H4 (cell line): ENCODE results near the gene SERTAD2. TPM values are rescaled to one million over a fixed set of nuclear protein-coding genes. Genes with fewer than 3 reads are reported as not detected.

ENCODE experiments used
- DNase-seq: peaks from one replicate; pipeline ENCODE4 v3.0.0-alpha.2; 2015; ENCODE audit warnings: low spot score
- total RNA-seq: library from RNA; depleted of rRNA; stranded (reverse); fragments of >200 nt; shearing (Covaris generic); gene quantifications from 2 replicates; pipeline ENCODE4 v1.2.3, GENCODE V29; 2014

SERTAD2 gene
- total RNA-seq, 1 experiment from 2014 or later, result 6.9 TPM

DNA sequence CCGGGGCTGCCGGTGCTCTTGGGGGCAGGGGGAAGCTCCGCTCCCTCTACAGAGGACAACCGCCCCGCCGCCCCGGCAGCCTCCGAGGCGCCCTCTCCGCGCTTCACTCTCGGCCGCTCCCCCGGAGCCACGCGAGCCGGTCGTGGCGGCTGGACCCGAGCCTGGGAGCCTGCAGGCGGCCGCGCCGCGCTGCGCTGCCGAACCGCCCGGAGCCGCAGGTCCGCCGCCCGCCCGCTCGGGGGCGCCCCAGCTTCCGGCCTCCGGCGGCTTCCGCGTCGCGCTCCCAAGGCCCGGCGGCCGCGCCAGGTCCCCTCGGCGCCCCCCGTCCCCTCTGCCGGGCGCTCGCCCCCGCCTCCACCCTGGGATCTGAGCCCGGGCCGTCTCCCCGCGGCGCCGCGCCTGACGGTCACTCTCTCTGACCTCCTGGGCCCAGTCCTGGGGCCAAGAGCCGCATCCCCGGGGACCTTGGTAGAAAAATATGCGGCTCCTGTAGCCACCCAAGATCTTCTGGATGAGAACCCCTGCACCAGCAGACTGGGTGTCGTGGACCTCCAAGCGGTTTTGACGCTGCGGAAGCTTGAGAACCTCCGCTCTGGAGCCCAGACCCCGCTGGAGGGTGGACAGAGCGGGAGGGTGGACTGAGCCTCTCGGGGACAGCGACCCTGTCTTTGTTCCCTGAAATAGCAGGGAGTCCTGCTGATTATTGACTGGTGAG is 44.3 kb downstream of the SERTAD2 start:
- DNase-seq, result no peak

DNA sequence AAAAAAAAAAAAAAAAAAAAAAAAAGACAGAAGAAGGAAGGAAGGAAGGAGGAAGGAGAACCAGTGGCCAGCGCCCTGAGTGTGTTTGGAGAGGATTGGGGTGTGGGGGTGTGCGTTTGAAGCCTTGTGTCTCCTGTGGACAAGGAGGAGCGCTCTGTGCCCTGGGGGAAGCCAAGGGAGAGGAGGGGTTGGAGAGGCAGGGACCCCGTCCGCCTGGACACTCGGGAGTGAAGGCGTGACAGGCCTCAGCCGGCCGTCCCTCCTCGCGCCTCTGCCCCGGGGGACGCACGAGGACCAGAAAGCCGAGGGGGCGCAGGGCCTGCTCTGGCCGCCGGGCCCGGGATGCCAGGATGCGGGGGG is 44.9 kb downstream of the SERTAD2 start:
- no peak for DNase-seq

- no peak for DNase-seq
Measured at GRCh38 chr2:64607381-64608304, 46.1 kb downstream of the SERTAD2 start.

- no peak for DNase-seq
Measured at GRCh38 chr2:64606479-64607363, 47.0 kb downstream of the SERTAD2 start.

GRCh38 chr2:64605991-64606478 is 47.7 kb downstream of the SERTAD2 start:
- no peak for DNase-seq

- DNase-seq, result no peak
Measured at GRCh38 chr2:64605026-64605471, 48.7 kb downstream of the SERTAD2 start.

DNA sequence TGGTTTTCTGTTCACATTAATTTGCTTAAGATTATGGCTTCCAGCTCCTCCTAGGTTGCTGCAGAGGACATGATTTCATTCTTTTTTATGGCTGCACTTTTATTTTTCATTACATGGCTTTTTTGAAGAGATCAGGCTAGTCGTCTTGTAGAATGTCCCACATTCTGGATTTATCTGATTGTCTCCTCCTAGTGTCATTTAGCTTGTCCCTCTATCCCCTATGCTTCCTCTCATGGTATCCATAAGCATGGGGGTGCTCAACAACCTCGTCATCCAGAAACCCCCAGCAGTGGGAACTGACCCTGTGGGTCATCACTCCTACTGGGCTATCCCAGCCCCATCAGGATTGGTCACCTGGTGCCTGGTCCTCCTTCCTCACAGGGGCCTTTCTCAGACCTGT is 49.6 kb downstream of the SERTAD2 start:
- DNase-seq, result no peak

DNA sequence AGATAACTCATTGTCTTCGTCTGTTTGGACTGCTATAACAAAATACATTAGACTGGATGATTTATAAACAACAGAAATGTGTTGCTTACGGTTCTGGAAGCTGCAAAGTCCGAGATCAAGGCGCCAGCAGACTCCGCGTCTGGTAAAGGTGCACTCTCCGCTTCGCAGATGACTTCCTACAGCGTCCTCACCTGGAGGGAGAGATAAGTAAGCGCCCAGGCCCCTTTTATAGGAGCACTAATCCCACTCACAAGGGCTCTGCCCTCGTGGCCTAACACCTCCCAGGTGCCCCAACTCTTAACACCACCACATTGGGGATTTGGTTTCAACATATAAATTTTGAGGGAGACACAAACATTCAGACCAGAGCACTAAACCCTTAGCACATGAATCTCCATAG is 51.3 kb downstream of the SERTAD2 start:
- no peak for DNase-seq

GRCh38 chr2:64601785-64602391 is 51.8 kb downstream of the SERTAD2 start:
- no peak for DNase-seq

DNA sequence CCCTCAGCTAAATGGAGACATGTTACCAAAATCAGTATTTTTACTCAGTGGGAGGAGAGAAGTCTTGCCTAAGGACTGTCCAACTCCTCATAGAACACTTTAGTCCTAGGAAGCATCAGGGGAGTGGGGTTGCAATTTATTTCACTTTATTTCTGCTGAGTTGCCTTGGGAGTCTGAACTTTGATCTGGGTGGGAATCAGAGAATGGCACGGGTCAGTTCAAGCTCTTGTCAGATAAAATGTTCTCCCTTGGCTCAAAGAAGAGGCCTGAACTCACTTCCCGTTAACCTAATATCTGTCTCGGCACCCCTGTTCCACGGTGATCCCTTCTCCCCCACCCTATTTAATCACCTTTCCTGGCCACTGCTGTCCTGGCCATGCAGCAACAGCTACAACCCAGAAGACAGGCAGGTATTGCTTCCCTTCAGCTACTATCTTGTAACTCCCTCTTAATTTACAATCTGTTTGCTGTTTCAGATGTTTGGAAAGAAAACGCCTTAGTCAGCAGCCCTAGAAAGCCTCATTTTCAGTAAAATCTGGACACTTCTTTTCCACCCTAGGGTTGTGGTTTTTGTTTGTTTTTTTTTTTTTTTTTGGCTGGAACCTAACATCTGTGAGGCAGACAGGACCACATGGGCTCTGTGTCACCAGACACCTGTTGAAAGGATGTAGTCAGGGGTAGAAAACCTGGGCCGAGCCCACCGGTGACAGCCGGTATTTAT is 52.5 kb downstream of the SERTAD2 start:
- no peak for DNase-seq

GRCh38 chr2:64599469-64599868 is 54.2 kb downstream of the SERTAD2 start:
- DNase-seq, result no peak

DNA sequence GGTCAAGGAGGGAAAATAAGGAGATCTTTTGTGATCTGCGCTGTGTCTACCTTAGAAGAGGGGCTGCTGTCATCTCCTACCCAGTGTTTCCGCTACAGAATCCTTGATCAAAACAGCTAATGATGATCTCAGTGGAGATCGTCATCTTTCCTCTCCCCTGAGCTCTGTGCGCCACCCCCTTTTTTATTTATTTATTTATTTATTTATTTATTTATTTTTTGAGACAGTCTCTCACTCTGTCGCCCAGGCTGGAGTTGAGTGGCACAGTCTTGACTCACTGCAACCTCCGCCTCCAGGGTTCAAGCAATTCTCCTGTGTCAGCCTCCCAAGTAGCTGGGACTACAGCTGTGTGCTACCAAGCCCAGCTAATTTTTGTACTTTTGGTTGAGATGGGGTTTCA is 55.5 kb downstream of the SERTAD2 start:
- no peak for DNase-seq

- DNase-seq, result no peak
Measured at GRCh38 chr2:64595397-64596176, 58.1 kb downstream of the SERTAD2 start.

DNA sequence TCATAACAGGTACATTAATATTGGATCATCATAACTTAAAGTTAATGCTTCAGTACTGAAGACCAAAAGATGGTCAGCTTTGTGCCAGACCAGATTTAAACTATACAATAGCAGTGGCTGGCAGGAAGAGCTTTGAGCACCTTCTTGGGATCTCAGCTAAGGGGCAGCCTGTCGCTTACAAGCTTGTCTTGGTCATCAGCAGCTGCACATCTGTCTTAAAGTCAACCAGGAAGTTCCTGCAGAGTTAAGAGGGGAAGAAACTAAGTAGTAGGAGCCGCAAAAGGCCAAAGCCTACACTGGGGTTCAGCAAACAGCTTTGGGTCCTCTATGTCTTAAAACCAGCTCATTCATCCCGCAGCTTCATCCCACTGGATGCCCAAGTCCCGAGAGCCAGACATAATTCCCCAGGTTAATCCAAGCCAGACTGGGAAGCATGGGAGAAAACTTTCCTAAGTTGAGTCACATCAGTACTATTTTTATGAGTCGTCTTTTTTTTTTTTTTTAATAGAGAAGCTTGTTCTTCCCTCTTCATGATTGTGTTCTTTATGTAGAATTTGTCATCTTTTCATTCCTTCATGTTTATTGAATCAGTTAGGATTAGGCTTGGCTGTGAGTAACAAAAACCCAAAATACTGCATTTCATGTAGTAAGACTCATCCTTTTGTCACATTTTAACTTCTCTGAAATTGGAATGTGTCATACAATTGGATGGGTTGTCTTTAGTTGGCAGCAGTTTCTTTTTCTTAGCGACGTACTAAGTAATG is 59.3 kb downstream of the SERTAD2 start:
- DNase-seq, result no peak

- DNase-seq, result no peak
Measured at GRCh38 chr2:64593035-64593655, 60.6 kb downstream of the SERTAD2 start.

DNA sequence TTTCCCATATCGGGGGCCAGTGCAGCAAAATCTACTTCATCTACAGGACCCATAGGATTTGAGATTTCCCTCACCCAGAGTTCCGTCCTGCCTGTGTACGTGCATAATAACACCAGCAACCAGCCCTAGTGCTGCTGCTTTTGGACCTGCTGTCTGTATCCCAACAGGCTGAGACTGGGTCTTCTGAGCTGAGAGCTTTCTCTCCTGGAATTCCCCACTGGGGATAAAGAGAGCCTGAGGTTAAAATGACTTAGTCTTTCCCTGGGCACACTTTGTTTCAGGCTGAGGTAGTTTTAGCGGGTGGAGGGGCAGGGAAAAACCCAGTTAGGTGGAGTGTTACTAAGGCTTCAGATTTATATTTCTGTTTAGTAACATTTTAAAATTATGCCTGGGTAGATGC is 62.5 kb downstream of the SERTAD2 start:
- DNase-seq, result no peak

DNA sequence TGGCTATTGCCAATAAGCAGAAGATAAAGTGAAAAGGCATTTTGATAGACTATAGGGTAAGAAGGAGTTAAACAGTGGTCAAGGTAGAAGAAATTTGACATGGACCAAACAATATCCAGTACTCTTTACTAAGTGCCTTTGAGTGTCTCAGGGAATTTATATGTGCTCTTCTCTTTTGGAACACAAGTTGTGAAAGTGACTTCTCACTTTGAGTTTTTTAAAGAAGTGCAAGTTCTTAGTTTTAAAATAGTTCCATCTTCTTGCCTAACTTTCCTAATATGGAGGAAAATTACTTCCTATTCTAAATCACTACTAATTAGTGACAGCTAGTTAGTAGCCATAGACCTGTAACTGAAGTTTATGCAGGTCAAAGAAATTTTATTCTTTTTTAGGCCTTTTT is 66.2 kb downstream of the SERTAD2 start:
- no peak for DNase-seq

GRCh38 chr2:64586883-64587481 is 66.7 kb downstream of the SERTAD2 start:
- DNase-seq, result peak; percentile 49
